Raji (cell line): ENCODE data around the gene GCK.

ENCODE experiments used
- POLR2A ChIP-seq: IDR thresholded peaks from 2 replicates; pipeline ENCODE4 v1.6.1; 2011; ENCODE audit warnings: low read depth, low read length, control low read depth; ENCODE audit not compliant: insufficient read depth

The GCK gene

GRCh38 chr7:44195889-44196288, 6.7 kb upstream of the GCK start:
- TF ChIP-seq POLR2A = no peak

- no peak for TF ChIP-seq POLR2A
Measured at GRCh38 chr7:44194562-44195145, 5.4 kb upstream of the GCK start.

- TF ChIP-seq POLR2A = no peak
Measured at GRCh38 chr7:44194069-44194468, 4.8 kb upstream of the GCK start.

DNA sequence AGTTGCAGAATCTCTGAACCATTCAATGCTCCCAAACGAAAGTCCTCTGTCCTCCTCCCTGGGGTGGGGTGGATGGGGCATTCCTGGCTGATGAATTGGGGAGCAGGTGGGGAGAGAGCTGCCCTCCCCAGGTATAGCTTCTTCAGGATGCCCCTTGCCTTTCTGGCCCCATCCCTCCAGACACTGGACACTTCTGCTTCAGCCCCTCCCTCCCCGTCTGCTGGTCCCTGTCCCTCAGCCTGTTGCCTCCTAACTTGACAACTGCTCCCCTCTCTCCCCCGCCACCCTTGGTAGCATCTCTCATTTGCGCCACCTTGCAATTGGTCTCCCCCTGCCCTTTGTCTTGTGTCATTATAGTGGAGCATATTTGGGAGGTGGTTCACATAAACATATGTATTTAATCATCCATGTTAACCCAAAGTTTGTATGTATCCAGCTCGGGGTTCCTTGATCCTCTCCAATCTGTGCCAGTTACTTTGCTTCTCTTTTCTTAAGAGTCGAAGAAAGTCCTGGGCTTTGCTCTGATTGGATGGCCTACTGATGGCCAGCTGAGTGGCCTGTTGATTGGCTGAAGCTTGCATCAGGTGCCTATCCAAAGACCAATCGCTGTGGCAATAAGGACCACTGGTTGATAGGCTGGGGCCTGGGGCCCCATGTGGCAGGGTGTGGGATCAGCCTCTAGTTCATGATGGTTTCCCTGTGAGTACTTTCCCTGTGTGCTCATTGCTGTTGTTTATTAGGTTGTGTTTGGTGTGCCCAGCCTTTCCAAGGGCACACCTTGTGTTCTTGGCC, 4.0 kb upstream of the GCK start:
- TF ChIP-seq POLR2A = no peak

GRCh38 chr7:44191171-44191570, 1.9 kb upstream of the GCK start:
- no peak for TF ChIP-seq POLR2A

- no peak for TF ChIP-seq POLR2A
Measured at GRCh38 chr7:44189993-44190872, 994 bp upstream of the GCK start.

- TF ChIP-seq POLR2A = no peak
Measured at GRCh38 chr7:44188480-44189225, 586 bp downstream of the GCK start.

DNA sequence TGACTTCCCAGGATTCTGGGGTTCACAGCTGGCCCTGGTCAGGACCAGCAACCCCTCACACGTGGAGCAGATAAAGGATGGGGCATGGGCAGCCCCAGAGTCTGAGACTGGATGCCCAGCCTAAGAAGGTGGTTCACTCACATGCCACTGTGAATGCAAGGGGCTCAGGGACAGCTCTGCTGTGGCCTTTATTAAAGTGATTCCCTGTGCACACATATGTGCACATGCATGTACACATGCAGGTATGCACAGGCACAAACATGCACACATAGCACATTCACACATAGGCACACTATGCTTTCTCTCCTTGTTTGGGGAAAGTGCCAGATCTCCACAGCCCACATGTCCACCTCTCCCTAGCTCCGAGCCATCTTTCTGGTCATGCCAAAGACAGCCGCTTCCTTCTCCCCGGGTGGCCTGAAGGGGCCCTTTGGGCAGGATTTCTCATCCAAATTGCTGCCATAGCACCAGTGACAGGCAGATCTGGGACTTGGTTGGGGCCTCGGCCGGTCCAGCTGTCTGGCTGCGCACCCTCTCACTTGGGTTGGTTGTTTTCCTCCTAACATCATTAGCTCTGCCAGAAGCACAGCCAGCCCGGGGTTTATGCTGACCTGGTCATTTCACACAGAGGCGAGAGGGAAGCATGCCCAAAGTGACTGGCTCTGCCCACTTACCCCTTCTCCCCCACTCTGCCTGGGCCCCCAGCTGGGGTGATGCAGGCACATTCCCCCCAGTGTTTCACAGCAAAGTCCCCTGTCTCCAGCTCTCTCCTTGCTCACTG, 1.4 kb downstream of the GCK start:
- TF ChIP-seq POLR2A = no peak

DNA sequence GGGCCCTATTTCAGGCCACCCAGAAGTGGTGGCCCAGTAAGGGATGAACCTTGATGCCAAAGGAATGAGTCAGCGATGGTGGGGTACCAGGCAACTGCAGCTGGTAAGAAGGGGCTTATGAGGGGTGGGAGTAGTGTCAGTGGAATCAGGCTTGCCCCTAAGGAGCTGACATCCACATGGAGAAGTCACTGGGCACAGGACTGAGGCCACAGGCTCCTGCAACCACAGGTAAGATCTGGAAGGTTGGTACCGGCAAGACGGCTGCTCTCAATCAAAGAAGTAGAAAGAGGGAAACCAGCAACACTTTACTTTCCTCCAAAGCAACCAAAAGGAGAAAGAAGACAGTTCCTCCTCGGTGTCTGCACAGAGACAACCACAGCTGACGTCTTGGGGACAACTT, 2.5 kb downstream of the GCK start:
- no peak for TF ChIP-seq POLR2A

GRCh38 chr7:44185729-44186128, 3.5 kb downstream of the GCK start:
- TF ChIP-seq POLR2A = no peak

GRCh38 chr7:44184873-44185446, 4.3 kb downstream of the GCK start:
- TF ChIP-seq POLR2A = no peak

- TF ChIP-seq POLR2A = no peak
Measured at GRCh38 chr7:44184206-44184872, 4.9 kb downstream of the GCK start.

DNA sequence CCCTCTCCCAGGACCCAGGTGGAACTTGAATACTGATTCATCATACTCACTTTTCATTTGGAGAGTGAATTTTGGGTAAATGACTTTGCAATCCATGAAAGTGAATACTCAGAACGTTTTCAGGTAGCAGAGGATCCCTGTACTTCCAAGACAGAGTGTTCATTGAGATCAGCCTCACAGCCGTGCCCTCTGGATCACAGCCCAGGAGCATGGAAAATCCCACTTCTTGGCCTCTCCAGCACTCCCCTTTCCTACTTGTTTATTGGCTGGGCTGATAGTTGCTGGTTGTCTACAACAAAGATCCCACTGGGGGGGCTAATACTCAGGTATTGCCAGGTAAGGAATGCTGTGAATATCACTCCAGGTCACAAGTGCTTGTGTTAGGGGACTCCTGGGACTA, 5.9 kb downstream of the GCK start:
- TF ChIP-seq POLR2A = no peak
